Diencephalon (tissue), 1 donor: ENCODE results near the gene DUSP18. TPM values are rescaled to one million over a fixed set of nuclear protein-coding genes. Genes with fewer than 3 reads are reported as not detected.

Source experiments
- total RNA-seq: library from RNA; depleted of rRNA; stranded (reverse); fragments of >200 nt; gene quantifications from one replicate; pipeline ENCODE4 v1.2.3, GENCODE V29; 2014

DUSP18 gene
- total RNA-seq: 27.9 TPM

GRCh38 chr22:30667494-30668385 lies at the start of gene DUSP18:
Gene DUSP18, minus strand, starts transcription at chr22:30667875. Its CDS starts 3,872 bp downstream, at chr22:30664003.

GRCh38 chr22:30694640-30695350 lies 27.1 kb upstream of the DUSP18 start, which contains the start of gene OSBP2:
Gene OSBP2, plus strand, starts transcription at chr22:30694874. Its CDS starts 36 bp downstream, at chr22:30694910.

GRCh38 chr22:30635273-30636225 lies 32.1 kb downstream of the DUSP18 start, which contains the start of gene SLC35E4:
Gene SLC35E4, plus strand, starts transcription at chr22:30635781. Its CDS starts 670 bp downstream, at chr22:30636451.

Other genes starting within 250 kb of the DUSP18 start
- gene MTFP1, start 242.1 kb downstream of the DUSP18 start, total RNA-seq: 3.5 TPM
- not detected for gene SEC14L3, start 195.9 kb downstream of the DUSP18 start, total RNA-seq
- gene SEC14L4, start 162.2 kb downstream of the DUSP18 start, total RNA-seq: not detected
- gene SEC14L6, start 121.1 kb downstream of the DUSP18 start, total RNA-seq: 2.1 TPM
- 6.0 TPM for gene GAL3ST1, start 93.2 kb downstream of the DUSP18 start, total RNA-seq
- gene PES1, start 76.0 kb downstream of the DUSP18 start, total RNA-seq: 38.8 TPM
- gene TCN2, start 60.7 kb downstream of the DUSP18 start, total RNA-seq: 22.6 TPM
- 6.9 TPM for gene SLC35E4, start 32.1 kb downstream of the DUSP18 start, total RNA-seq
- 19.4 TPM for gene OSBP2, start 27.0 kb upstream of the DUSP18 start, total RNA-seq